Stimulated activated CD8-positive, alpha-beta memory T cell treated with anti-CD3 and anti-CD28 coated beads, Interleukin-2, amount 100 ng/mL, for 48 hours (primary cell): ENCODE data around the gene GJB2.

Source experiments
- DNase-seq, 2 donors: peaks; one replicate each; pipeline ENCODE4 v3.0.0-alpha.2; 2020; ENCODE audit warnings: low read depth in 2 of 2

Gene GJB2

DNA sequence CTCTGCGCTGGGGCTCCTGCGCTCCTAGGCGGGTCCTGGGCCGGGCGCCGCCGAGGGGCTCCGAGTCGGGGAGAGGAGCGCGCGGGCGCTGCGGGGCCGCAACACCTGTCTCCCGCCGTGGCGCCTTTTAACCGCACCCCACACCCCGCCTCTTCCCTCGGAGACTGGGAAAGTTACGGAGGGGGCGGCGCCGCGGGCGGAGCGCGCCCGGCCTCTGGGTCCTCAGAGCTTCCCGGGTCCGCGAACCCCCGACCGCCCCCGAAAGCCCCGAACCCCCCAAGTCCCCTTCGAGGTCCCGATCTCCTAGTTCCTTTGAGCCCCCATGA lies at the start of gene GJB2:
Gene GJB2, minus strand, starts transcription at position 103 of the 326 bp plus-strand sequence. CDS start 3,357 bp downstream, outside the sequence.
- DNase-seq = no peak

GRCh38 chr13:20241593-20241992 lies 48.9 kb upstream of the GJB2 start:
- no peak for DNase-seq

DNA sequence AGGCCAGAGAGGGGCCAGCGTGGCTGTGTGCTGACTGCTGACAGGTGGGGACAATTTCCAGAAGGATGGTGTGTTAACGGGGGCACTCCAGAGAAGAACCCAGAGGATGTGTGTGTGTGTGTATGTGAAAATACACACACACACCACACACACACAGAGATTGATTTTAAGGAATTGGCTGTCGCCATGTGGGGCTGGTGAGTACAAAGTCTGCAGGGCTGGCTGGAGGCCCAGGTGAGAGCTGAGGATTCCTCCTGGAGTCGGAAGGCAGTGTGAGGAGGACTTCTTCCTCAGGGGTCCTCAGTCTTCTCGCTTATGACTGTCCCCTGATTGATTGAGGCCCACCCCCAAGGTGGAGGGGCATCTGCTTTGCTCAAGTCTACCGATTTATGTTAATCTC lies 47.0 kb upstream of the GJB2 start:
- DNase-seq = no peak

DNA sequence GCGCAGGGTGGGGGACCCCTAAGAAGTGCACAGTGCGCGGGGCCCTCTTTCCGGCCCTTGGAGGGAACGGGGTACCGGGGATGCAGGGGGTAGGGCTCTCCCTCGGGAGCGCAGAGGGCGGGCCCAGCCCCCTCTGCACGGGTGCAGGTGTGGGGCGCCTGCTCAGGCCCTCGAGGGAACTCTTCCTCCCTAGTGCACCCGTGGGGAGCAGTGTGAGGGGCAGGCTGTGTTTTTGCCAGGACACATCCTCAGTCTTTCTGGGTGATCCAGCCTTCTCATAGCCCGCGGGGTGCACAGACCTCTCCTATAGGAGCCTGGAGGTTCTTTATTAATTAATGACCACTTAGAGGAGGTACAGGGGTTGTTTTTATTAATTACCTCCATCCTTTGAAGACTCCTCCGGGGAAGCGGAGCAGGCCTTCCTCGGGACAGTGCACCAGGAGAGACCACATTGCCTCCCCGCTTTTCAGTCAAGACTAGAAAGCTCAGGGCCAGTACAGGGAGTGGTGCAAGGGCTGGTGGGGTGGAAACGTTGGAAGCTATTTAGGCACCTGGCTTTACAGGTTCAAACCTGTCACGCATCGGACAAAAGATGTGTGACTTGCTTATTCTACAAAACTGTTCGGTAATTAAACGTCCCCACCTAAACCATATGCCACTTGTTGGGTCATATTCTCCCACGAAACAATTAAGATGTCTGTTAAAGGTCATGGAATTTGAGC lies 40.0 kb upstream of the GJB2 start:
- DNase-seq = no peak

- no peak for DNase-seq
These were observed 39.3 kb upstream of the GJB2 start, which contains the start of gene GJB6 for GRCh38 chr13:20231839-20232555. TSS of gene GJB6 (minus strand) at chr13:20232319. CDS start at chr13:20223480, 8,839 bp downstream.

DNA sequence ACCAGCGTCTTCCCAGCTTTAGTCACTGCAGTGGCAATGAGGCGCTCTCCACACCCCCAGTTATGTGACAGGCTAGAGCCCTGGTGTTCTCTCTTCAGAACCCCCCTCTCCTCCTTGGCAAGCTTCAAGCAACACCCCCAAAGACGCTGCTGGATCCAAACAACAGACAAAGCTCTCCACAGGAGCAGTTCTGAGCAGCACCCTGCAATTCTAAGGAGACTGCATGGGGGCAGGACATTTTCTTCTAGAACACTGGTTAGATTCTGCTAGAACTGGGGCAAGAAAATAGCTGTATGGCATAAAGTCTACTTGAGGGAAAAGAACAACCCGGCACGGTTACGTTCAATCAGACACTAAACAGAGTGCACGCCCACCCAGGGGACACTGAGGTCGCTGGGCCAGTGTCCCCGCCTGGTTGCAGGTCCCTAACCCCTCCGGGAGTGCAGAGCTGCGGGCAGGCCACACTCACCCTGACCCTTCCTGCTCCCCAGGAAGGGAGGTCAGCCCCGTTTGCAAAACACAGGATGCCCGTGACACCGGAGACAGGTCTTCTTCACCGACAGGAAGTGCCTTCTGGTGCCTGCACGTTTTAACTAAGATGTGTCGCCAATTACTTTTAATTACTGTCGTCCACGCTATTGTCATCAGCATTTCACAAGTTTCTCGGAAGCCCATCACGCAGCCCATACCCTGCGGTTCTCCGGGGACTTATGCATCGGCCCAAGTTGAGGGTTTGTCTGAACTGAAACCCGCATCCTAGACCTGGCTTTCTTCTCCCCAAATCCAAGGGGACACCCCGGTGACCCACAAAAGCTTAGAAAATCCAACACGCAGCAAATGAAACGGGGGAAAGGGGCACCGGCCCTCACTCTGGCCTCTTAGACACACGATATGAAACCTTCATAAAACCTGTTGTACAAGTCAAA lies 38.4 kb upstream of the GJB2 start:
- DNase-seq = no peak

- no peak for DNase-seq
These were observed 35.0 kb upstream of the GJB2 start for GRCh38 chr13:20227730-20228129.

DNA sequence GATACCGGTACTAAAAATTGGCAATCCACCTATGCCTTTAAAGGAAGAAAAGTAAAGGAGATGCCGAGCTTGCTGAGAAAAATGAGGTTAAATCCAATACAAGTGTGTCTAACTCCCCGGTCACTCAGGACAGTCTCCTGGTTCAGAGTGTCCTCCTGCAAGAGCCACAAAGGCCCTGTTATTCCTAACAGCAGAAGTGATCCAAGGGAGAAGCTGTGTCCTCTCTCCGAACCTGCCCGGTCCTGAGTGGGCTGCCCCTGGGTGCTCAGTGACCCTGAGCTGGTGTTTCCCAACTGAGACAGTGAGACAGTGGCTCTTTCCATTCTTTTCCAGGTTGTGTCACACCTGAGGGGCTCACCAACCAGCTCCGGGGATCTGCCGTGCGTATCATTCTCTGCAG lies 34.5 kb upstream of the GJB2 start:
- no peak for DNase-seq

- DNase-seq = no peak
These were observed 29.8 kb upstream of the GJB2 start for GRCh38 chr13:20222553-20222952.

DNA sequence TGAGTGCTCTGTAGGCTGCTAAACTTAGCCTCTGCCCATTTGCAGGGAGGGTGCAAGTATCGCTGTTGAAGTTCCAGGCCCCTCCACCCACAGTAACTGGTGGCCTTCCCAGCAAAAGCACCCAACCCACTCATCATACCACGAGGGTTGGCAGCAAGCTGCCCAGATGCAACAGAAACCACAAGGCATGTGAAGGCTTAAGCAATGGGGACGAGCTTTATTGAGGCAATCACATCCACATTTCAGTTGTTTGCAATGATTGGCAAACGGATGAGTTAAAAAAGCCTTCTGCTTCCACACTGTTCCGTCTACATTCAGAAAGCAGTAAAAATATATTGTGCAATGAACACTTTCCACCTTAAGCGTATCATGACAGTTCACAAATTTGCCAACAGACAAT lies 29.0 kb upstream of the GJB2 start:
- DNase-seq = no peak

DNA sequence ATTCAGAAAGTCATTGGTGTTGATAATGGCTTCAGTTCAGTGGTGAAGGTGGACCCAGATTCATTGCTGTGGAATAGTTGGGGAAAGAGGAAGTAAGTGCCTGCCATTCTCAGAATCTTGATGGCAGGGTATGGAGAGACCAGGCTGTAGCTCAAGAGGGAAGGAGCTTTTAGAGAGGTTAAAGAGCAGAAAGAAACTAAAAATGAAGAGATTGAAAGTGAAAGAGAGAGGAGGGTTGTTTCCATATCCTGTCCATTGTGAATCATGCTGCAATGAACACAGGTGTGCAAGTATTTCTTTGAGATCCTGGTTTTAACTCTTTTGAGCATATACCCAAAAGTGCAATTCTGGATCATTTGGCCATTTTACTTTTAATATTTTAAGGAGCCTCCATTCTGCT lies 26.8 kb upstream of the GJB2 start:
- DNase-seq = no peak

GRCh38 chr13:20217168-20217567 lies 24.4 kb upstream of the GJB2 start:
- no peak for DNase-seq

GRCh38 chr13:20209948-20210347 lies 17.2 kb upstream of the GJB2 start:
- no peak for DNase-seq

- no peak for DNase-seq
These were observed 14.0 kb upstream of the GJB2 start for GRCh38 chr13:20206698-20207235.

DNA sequence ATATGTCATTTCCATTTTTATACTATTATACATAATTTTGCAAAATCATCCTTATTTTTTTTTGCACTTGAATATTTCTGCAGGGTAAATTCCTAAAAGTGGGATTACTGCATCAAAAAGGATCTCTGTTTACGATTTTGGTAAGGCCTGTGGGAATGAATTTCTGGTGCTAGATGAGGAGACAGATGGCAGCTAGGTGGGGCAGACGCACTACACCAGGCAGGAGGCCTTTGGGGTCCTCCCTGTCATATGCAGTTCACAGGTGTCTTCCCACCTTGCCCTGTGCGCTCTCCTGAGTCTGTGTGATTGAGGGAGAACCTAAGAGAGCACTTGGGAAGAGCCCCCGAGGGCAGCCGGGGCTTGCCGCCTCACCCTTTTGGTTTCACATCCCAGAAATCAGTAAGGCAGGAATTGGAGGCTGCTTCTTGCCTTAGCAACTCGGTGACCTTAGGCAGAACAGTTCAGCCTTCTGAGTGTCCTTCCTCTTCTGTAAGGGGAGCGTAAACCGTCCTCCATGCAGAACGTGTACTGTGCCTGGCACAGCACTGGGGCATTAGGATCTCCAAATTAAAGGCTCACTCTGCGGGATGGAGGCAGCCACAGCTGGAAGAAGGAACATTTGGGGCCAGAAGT lies 13.4 kb upstream of the GJB2 start:
- no peak for DNase-seq

- no peak for DNase-seq
These were observed 6.0 kb upstream of the GJB2 start for GRCh38 chr13:20198781-20199180.

GRCh38 chr13:20197361-20197834 lies 4.7 kb upstream of the GJB2 start:
- no peak for DNase-seq

- no peak for DNase-seq
These were observed 3.1 kb upstream of the GJB2 start for GRCh38 chr13:20195801-20196200.

GRCh38 chr13:20193907-20194631 lies 1.3 kb upstream of the GJB2 start:
- no peak for DNase-seq

DNA sequence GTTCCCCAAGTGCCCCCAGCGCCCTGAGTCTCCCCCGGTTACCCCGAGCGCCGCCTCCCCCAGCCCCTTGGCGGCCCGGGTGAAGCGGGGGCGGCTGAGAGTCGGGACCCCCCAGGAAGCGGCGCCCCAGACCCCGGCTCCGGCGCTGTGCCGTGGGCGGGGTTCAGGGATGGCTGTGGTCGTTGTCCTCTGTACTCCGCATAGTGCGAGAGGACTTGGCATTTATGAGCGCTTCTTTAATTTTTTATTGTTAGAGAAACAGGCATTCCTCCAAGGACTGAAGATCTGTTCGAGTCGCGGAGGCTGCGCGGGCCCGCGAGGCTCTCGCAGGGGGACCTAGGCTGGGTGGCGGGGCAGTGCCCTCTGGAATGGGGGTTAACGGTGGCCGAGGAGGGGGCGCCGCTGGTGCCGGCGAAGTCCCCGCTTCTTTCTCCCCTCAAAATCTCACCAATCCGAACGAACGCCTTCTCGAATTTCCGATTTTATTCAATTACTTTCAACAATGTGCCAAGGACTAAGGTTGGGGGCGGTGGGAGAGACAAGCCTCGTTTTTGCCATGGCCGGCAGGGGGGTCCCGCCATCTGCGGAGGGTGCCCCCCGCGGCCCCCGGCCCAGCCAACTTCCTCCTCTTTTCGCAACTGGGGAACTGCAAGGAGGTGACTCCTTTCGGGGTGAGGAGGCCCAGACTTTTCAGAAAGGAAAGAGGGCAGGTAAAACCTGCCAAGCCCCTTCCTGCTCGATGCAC lies 596 bp upstream of the GJB2 start:
- DNase-seq = no peak
